K562 (cell line): ENCODE data around the gene FREM3. TPM values are rescaled to one million over a fixed set of nuclear protein-coding genes. Genes with fewer than 3 reads are reported as not detected.

Source experiments
- ATAC-seq: fragments of 200-7000 bp; cut with Tn5 transposase; 3 replicates; pipeline ENCODE4 v1.9.1; 2020; ENCODE audit warnings: moderate library complexity
- BruUV-seq: library from RNA; stranded (reverse); fragments of 400-500 nt; replicated peaks from 2 replicates; lab custom pipeline; 2021; lab: Mats Ljungman, UMichigan
- CTCF ChIA-PET: fragments of 300-600 bp; formaldehyde crosslinking; extraction: SDS; loops from one replicate; lab custom pipeline; 2021; ENCODE audit warnings: low intra/inter-chr PET ratio; lab: Yijun Ruan, JAX
- POLR2A ChIA-PET: fragments of 300-600, 350-650 bp; sonication (Branson Sonifier 250); formaldehyde crosslinking; extraction: SDS; loops from one replicate; lab custom pipeline; 2021; ENCODE audit warnings: antibody characterized with exemption, inconsistent platforms; lab: Yijun Ruan, JAX
- DNase-seq, 4 experiments: peaks; one replicate each; pipeline versions ENCODE4 v3.0.0 to v3.0.0-alpha.2; 2011 to 2018; ENCODE audit warnings: low spot score in 3 of 4, mixed read lengths in 3 of 4; ENCODE audit errors: extremely low read depth in 1 of 4
- FAIRE-seq: peaks from 2 replicates; lab custom pipeline; 2011; peaks lifted over from hg19 to GRCh38; lab: Jason Lieb, UNC
- H2AFZ ChIP-seq: 2 replicates; pipeline ENCODE4 v1.6.0; 2011; ENCODE audit warnings: low read depth, low read length, control low read depth, inconsistent platforms
- H3K27ac ChIP-seq: fragments of 200-600 bp; 3 replicates; pipeline ENCODE4 v1.8.0; 2011; ENCODE audit warnings: low read depth, mild to moderate bottlenecking, control low read depth, inconsistent platforms, low read length, moderate library complexity, mixed read lengths; ENCODE audit errors: extremely low read depth
- H3K27me3 ChIP-seq, 2 experiments: fragments of 300-600 bp in 1 of 2; 2 replicates in 1 of 2; 3 replicates in 1 of 2; pipeline versions ENCODE4 v1.6.0 to v1.8.0; 2011; ENCODE audit warnings: inconsistent platforms in 2 of 2, low read length in 2 of 2, mild to moderate bottlenecking in 1 of 2, mixed read lengths in 1 of 2, moderate library complexity in 1 of 2; ENCODE audit not compliant: control insufficient read depth in 2 of 2, insufficient read depth in 2 of 2
- H3K36me3 ChIP-seq: fragments of 300-600 bp; 3 replicates; pipeline ENCODE4 v1.8.0; 2011; ENCODE audit warnings: mild to moderate bottlenecking, low read length, inconsistent platforms; ENCODE audit not compliant: control insufficient read depth, insufficient read depth
- H3K4me1 ChIP-seq, 2 experiments: fragments of 200-600 bp in 1 of 2; replicated peaks in 1 of 2; 2 replicates in 1 of 2; 3 replicates in 1 of 2; pipeline versions ENCODE4 v1.5.1 to v1.8.0; 2011; ENCODE audit warnings: inconsistent platforms in 2 of 2, low read length in 2 of 2, mild to moderate bottlenecking in 1 of 2, mixed read lengths in 1 of 2, moderate library complexity in 1 of 2; ENCODE audit not compliant: control insufficient read depth in 2 of 2, insufficient read depth in 2 of 2
- H3K4me2 ChIP-seq: 2 replicates; pipeline ENCODE4 v1.6.1; 2011; ENCODE audit warnings: low read length, control low read depth, inconsistent platforms, mixed read lengths; ENCODE audit not compliant: insufficient read depth
- H3K4me3 ChIP-seq: fragments of 200-600 bp; sonication (generic), shearing (Covaris generic); 2 replicates; pipeline ENCODE4 v1.5.1; 2016; ENCODE audit warnings: control low read depth, inconsistent platforms
- H3K79me2 ChIP-seq: fragments of 200-600 bp; 3 replicates; pipeline ENCODE4 v1.8.0; 2011; ENCODE audit warnings: low read length, inconsistent platforms; ENCODE audit not compliant: control insufficient read depth, insufficient read depth
- H3K9ac ChIP-seq, 2 experiments: 2 replicates each; pipeline versions ENCODE4 v1.6.0 to v1.6.1; 2011; ENCODE audit warnings: low read depth in 2 of 2, low read length in 2 of 2, control low read depth in 1 of 2, inconsistent platforms in 1 of 2, mild to moderate bottlenecking in 1 of 2, mixed read lengths in 1 of 2; ENCODE audit not compliant: insufficient read depth in 1 of 2
- H3K9me1 ChIP-seq: one replicate; pipeline ENCODE4 v1.6.0; 2011; ENCODE audit warnings: inconsistent platforms, mild to moderate bottlenecking, low read length, moderate library complexity; ENCODE audit not compliant: control insufficient read depth, insufficient read depth
- H3K9me3 ChIP-seq: replicated peaks from 2 replicates; pipeline ENCODE4 v1.5.1; 2011; ENCODE audit warnings: low read depth, low read length, inconsistent platforms; ENCODE audit not compliant: control insufficient read depth, insufficient read depth
- H4K20me1 ChIP-seq: replicated peaks from 2 replicates; pipeline ENCODE4 v1.6.1; 2011; ENCODE audit warnings: low read length, inconsistent platforms, mixed read lengths; ENCODE audit not compliant: control insufficient read depth, insufficient read depth
- CGGBP1 ChIP-seq: fragments of 250-450 bp; sonication (Bioruptor Pico); IDR thresholded peaks from 2 replicates; pipeline ENCODE4 v1.9.0; 2021; ENCODE audit warnings: mild to moderate bottlenecking
- KLF6 ChIP-seq: fragments of 250-450 bp; sonication (Bioruptor Pico); IDR thresholded peaks from 2 replicates; pipeline ENCODE4 v1.4.0; 2020; ENCODE audit warnings: mild to moderate bottlenecking, moderate library complexity, borderline replicate concordance
- NEUROD1 ChIP-seq: fragments of 150-350 bp; IDR thresholded peaks from 2 replicates; pipeline ENCODE4 v1.6.1; 2014; ENCODE audit warnings: borderline replicate concordance, low read length, low read depth; ENCODE audit not compliant: partially characterized antibody
- TEAD1 ChIP-seq, 2 experiments: fragments of 450-650 bp in 1 of 2; sonication (generic) in 1 of 2; formaldehyde crosslinking; IDR thresholded peaks; 2 replicates each; pipeline versions ENCODE4 v1.4.0 to v1.8.0; 2020 to 2022; ENCODE audit warnings: mild to moderate bottlenecking in 2 of 2, missing genetic modification reagents in 1 of 2
- ZNF707 ChIP-seq: fragments of 250-450 bp; sonication (Bioruptor Pico); conservative IDR thresholded peaks from 2 replicates; pipeline ENCODE4 v1.8.0; 2022; ENCODE audit warnings: inconsistent platforms, mild to moderate bottlenecking, moderate library complexity
- WGBS: fragments of 100-300 bp; shearing (Covaris generic); methylation state at CpG from one replicate; pipeline ENCODE4 v1.1.6; 2016; ENCODE audit warnings: low coverage, mixed read lengths; ENCODE audit not compliant: insufficient coverage; ENCODE audit errors: missing lambda C conversion rate; 5-methylcytosine and 5-hydroxymethylcytosine counted together
- in situ Hi-C: fragments of 300-500 bp; cut with MboI; formaldehyde crosslinking; loops from 4 replicates; pipeline ENCODE4 v1.15.0; 2018; ENCODE audit warnings: inconsistent platforms, mixed read lengths
- intact Hi-C: fragments of 100-400 bp; cut with micrococcal nuclease; formaldehyde crosslinking; loops from 2 replicates; pipeline ENCODE4 v1.14.2; 2022
- polyA plus RNA-seq, 8 experiments: library from polyadenylated mRNA; depleted of rRNA in 4 of 8; stranded (reverse) in 5 of 8; unstranded in 3 of 8; fragments of >200 nt; fragmentation: Nextera tagmentation in 2 of 8; fragmentation: Illumina TruSeq in 1 of 8; extraction: Ambion mirVana in 2 of 8; extraction: Trizol in 1 of 8; gene quantifications; 2 replicates each; pipeline versions ENCODE4 v1.2.1 to v1.2.3, GENCODE V29; 2011 to 2014; ENCODE audit warnings: inconsistent platforms in 1 of 8, missing spikeins in 1 of 8
- total RNA-seq, 7 experiments: library from RNA; depleted of rRNA in 6 of 7; stranded (reverse); fragments of >200 nt in 6 of 7; fragmentation: Illumina TruSeq in 2 of 7; extraction: Trizol in 2 of 7; gene quantifications; 2 replicates each; pipeline versions ENCODE4 v1.2.1 to v1.2.3, GENCODE V29; 2011 to 2021; ENCODE audit warnings: low replicate concordance in 1 of 7
- TF ChIP-seq, protein P1 (sequence below): fragments of 250-450 bp; sonication (Bioruptor Pico); IDR thresholded peaks from 2 replicates; pipeline ENCODE4 v1.4.0; 2020

Gene FREM3
- total and polyA plus RNA-seq, 9 of the 15 experiments (the other 6 are each of a cell fraction or from before 2014, with no cell fraction given), result not detected

- TF ChIP-seq, protein P1, sequence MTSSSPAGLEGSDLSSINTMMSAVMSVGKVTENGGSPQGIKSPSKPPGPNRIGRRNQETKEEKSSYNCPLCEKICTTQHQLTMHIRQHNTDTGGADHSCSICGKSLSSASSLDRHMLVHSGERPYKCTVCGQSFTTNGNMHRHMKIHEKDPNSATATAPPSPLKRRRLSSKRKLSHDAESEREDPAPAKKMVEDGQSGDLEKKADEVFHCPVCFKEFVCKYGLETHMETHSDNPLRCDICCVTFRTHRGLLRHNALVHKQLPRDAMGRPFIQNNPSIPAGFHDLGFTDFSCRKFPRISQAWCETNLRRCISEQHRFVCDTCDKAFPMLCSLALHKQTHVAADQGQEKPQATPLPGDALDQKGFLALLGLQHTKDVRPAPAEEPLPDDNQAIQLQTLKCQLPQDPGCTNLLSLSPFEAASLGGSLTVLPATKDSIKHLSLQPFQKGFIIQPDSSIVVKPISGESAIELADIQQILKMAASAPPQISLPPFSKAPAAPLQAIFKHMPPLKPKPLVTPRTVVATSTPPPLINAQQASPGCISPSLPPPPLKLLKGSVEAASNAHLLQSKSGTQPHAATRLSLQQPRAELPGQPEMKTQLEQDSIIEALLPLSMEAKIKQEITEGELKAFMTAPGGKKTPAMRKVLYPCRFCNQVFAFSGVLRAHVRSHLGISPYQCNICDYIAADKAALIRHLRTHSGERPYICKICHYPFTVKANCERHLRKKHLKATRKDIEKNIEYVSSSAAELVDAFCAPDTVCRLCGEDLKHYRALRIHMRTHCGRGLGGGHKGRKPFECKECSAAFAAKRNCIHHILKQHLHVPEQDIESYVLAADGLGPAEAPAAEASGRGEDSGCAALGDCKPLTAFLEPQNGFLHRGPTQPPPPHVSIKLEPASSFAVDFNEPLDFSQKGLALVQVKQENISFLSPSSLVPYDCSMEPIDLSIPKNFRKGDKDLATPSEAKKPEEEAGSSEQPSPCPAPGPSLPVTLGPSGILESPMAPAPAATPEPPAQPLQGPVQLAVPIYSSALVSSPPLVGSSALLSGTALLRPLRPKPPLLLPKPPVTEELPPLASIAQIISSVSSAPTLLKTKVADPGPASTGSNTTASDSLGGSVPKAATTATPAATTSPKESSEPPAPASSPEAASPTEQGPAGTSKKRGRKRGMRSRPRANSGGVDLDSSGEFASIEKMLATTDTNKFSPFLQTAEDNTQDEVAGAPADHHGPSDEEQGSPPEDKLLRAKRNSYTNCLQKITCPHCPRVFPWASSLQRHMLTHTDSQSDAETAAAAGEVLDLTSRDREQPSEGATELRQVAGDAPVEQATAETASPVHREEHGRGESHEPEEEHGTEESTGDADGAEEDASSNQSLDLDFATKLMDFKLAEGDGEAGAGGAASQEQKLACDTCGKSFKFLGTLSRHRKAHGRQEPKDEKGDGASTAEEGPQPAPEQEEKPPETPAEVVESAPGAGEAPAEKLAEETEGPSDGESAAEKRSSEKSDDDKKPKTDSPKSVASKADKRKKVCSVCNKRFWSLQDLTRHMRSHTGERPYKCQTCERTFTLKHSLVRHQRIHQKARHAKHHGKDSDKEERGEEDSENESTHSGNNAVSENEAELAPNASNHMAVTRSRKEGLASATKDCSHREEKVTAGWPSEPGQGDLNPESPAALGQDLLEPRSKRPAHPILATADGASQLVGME (CRISPR knock-in tag), result no peak
- TF ChIP-seq, all 486 proteins: peak for 0
These were observed 142.2 kb downstream of the FREM3 start (continued) for GRCh38 chr4:143558286-143558685.

DNA sequence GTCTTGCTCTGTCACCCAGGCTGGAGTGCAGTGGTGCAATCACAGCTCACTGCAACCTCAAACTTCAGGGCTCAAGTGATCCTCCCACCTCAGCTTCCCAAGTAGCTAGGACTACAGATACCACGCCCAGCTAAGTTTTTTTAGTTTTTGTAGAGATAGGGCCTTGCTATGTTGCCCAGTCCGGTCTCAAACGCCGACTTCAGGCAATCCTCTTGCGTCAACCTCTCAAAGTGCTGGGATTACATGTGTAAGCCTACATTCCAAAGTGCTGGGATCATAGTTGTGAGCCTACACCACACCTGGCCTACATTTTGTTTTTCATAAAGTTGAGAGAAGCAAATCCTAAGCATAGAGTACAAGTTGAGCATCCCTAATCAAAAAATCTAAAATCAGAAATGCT is 144.8 kb downstream of the FREM3 start:
- BruUV-seq, result no TSS peak

More for the DNA sequence above, 144.8 kb downstream of the FREM3 start:
- H3K36me3 ChIP-seq, result peaks cover 35% of the 10 kb centered on the region
- no peaks in the 10 kb centered on the region for H3K79me2 ChIP-seq
- no peaks in the 10 kb centered on the region for H3K9me1 ChIP-seq
- CTCF ChIA-PET, result no interaction called here
- in situ Hi-C loops (no loop called here), intact Hi-C loops (no loop called here)
- DNase-seq (no peak), ATAC-seq (peak; percentile 21; the same call in 1 of the 3 replicates), FAIRE-seq (no peak)
- H3K4me3 ChIP-seq, result no peak overlapping the region
- no peak overlapping the region for H3K4me2 ChIP-seq
- no peak overlapping the region for H2AFZ ChIP-seq
- H3K27ac ChIP-seq, result no peak overlapping the region
- H4K20me1 ChIP-seq, result no peaks in the 10 kb centered on the region
- H3K9ac ChIP-seq, result no peak overlapping the region
- no peaks in the 10 kb centered on the region for H3K27me3 ChIP-seq
- TF ChIP-seq KLF6 (CRISPR knock-in tag), result no peak
- TF ChIP-seq ZNF707 (CRISPR knock-in tag), result no peak
- no peak for TF ChIP-seq NEUROD1
- no peak for TF ChIP-seq TEAD1 (CRISPR knock-in tag; IDR thresholded peaks at IDR 0.05)
- TF ChIP-seq CGGBP1 (CRISPR knock-in tag), result no peak
- POLR2A ChIA-PET, result no interaction called here
- no peaks in the 10 kb centered on the region for H3K4me1 ChIP-seq
- 94% methylated on average over 5 of the region's 5 CpGs for WGBS
- H3K9me3 ChIP-seq, result no peaks in the 10 kb centered on the region
